ENCODE results near the gene LSM7.

GRCh38 chr19:2358548-2359173, 30.3 kb upstream of the LSM7 start:
- TF ChIP-seq CTCF (IDR thresholded peaks at IDR 0.05), result no peak
- TF ChIP-seq POLR2AphosphoS5 (IDR thresholded peaks at IDR 0.05), result no peak

Data from esophagus muscularis mucosa (tissue), 3 donors.